ENCODE measurements around the gene STX8.

STX8 gene

GRCh38 chr17:9211133-9211765, 364.4 kb downstream of the STX8 start:
- TF ChIP-seq, protein P1, sequence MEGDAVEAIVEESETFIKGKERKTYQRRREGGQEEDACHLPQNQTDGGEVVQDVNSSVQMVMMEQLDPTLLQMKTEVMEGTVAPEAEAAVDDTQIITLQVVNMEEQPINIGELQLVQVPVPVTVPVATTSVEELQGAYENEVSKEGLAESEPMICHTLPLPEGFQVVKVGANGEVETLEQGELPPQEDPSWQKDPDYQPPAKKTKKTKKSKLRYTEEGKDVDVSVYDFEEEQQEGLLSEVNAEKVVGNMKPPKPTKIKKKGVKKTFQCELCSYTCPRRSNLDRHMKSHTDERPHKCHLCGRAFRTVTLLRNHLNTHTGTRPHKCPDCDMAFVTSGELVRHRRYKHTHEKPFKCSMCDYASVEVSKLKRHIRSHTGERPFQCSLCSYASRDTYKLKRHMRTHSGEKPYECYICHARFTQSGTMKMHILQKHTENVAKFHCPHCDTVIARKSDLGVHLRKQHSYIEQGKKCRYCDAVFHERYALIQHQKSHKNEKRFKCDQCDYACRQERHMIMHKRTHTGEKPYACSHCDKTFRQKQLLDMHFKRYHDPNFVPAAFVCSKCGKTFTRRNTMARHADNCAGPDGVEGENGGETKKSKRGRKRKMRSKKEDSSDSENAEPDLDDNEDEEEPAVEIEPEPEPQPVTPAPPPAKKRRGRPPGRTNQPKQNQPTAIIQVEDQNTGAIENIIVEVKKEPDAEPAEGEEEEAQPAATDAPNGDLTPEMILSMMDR (IDR thresholded peaks at IDR 0.05; ENCODE audit: control insufficient read depth, extremely low read depth, insufficient read depth): no peak
- DNase-seq (ENCODE audit: low read depth): no peak
- H3K4me3 ChIP-seq (ENCODE audit: low read depth, low read length): no peak overlapping the region

DNA sequence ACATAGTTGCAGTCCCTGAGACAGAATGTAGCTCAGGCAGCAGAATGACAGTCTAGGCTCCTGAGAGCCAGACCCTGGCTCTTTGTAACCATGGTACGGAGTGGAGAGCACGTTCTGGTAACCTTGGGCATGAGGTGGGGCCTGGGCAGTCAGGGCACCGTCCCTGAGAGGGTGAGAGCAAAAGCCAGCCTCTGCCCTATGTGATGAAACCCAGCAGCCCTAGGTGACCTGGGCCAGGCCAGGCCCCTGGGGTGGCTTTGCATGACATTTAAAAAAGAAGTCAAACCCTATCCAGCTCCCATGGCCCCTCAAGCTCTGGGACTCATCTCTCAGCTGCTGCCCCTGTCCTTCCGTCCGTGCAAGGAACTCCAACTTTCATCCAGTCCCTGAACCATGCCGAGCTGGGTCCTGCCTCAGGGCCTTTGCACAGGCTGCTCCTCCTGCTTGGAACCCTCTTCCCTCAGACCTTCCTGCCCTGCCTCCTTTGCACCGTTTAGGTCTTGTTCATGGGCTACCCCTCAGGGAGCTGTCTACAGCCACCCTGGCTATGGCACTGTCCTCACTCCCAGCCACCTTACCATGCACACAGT, 365.7 kb downstream of the STX8 start:
- TF ChIP-seq, protein P1 (IDR thresholded peaks at IDR 0.05; ENCODE audit: control insufficient read depth, extremely low read depth, insufficient read depth): no peak
- no peak for DNase-seq (ENCODE audit: low read depth)
- no peak overlapping the region for H3K4me3 ChIP-seq (ENCODE audit: low read depth, low read length)

GRCh38 chr17:9209347-9209746, 366.3 kb downstream of the STX8 start:
- TF ChIP-seq, protein P1 (IDR thresholded peaks at IDR 0.05; ENCODE audit: control insufficient read depth, extremely low read depth, insufficient read depth): no peak
- H3K4me3 ChIP-seq (ENCODE audit: low read depth, low read length): no peak overlapping the region
- DNase-seq (ENCODE audit: low read depth): no peak

DNA sequence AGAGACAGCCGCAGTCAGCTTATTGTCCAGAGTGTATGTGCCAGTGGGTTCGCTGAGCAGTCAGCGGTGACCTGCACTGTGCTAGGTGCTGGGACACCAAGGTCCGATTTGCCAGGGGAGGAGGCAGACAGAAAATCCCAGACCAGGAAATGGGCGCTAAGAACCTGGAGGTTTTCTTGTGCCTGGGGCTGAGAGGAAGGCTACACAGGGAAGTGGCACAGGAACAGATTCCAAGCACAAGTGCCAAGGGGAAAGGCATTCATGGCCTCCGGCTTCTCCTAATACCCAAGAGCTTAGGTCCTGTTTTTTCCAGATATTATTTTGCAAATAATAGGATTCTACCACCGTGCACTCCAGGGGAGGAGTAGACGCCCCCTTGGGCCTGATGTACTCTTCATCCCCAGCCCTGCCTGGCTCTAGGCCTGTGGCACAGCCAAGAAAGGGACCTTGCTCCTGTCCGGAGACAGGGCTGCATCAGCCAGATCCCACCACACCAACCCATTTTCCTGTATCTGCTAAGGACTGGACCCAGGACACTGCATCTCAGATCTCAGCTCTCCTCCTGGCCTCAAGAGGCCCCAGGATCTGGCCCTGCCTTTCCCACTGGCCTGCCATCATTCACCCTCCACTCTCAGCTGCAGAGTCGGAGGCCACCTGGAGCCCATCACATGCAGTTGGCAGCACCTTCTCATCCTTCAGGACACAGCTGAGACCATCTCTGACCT, 367.1 kb downstream of the STX8 start:
- DNase-seq (ENCODE audit: low read depth): no peak
- H3K4me3 ChIP-seq (ENCODE audit: low read depth, low read length): no peak overlapping the region
- TF ChIP-seq, protein P1 (IDR thresholded peaks at IDR 0.05; ENCODE audit: control insufficient read depth, extremely low read depth, insufficient read depth): no peak

DNA sequence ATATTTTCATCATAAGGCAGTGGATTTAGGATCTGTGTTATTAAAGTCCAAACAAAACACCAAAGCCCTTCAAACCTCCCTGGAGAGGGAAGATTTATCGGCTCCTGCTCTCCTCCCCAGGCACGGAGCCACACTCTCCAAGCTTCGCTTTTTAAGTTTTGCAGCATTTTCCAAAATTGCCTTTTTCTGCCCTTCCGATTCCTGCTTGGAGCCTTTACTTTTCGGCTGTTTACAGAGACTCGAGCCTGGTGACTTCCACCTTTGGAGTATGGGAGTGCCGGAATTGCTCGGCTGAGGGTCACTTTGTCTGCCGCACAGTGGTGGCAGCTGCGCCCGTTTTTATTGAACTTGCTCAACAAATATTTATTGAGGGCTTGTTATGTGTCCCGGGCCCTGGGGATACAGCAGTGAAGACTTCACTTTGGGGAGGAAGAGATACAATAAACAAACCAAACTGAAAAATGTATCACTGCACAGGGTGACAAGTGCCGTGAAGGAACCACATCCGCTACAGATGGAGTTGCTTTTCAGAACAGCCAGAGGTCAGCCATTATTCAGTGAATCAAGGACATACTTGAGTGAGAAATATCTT, 368.8 kb downstream of the STX8 start:
- TF ChIP-seq, protein P1 (IDR thresholded peaks at IDR 0.05; ENCODE audit: control insufficient read depth, extremely low read depth, insufficient read depth): no peak; the same call in 1 of the 2 replicates
- peak; percentile 43 for DNase-seq (ENCODE audit: low read depth)
- peak overlapping the region; percentile 18 for H3K4me3 ChIP-seq (ENCODE audit: low read depth, low read length)

DNA sequence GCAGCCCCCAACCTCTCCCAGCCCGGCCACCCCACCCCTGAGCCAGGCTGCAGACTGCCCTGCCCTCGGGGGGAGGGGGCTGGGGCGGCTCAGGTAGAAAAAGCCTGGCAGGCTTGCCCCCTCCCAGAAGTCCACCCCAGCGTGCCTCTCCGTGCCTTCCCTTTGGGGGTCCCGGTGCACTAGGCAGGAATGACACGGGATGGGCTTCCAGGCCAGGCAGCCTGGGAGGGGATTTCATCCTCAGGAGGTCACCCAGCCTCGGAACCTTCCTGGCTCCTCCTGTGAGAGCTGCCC, 369.3 kb downstream of the STX8 start:
- TF ChIP-seq, protein P1 (IDR thresholded peaks at IDR 0.05; ENCODE audit: control insufficient read depth, extremely low read depth, insufficient read depth): no peak
- no peak for DNase-seq (ENCODE audit: low read depth)
- no peak overlapping the region for H3K4me3 ChIP-seq (ENCODE audit: low read depth, low read length)

Data from LNCaP clone FGC (cell line).